ENCODE results near the gene APBA2. TPM values are rescaled to one million over a fixed set of nuclear protein-coding genes. Genes with fewer than 3 reads are reported as not detected.
"Not testable (repeated sequence)": the region's sequence is repeated elsewhere in the genome, so short reads cannot be mapped to it uniquely, and the experiment has no call there.

The APBA2 gene
- total RNA-seq, 4 donors from 2014 or later = 3.3 to 5.4 (median 4.5) TPM

- no peak for DNase-seq (ENCODE audit: low spot score in 2 of 2)
- WGBS, 2 donors = 96 to 98% methylated on average over 3 of the region's 3 CpGs
- TF ChIP-seq POLR2A (IDR thresholded peaks at IDR 0.05) (no peak), CTCF (IDR thresholded peaks at IDR 0.05) (no peak), EP300 (IDR thresholded peaks at IDR 0.05) (no peak)
Observed at GRCh38 chr15:28889346-28889745, 3.6 kb downstream of the APBA2 start.

GRCh38 chr15:28889871-28890270 is 4.1 kb downstream of the APBA2 start:
- not testable (repeated sequence) for DNase-seq (ENCODE audit: low spot score in 2 of 2); H3K9me3 ChIP-seq; H3K4me3 ChIP-seq; H3K36me3 ChIP-seq; H3K27ac ChIP-seq
- WGBS, 2 donors = 81 to 90% methylated on average over 6 of the region's 6 CpGs
- Histone ChIP-seq H3K4me1 (peaks cover 0 to 19% (median 0%) of the 10 kb centered on the region in 4 donors), H3K27me3 (peaks cover 0 to 19% of the 10 kb centered on the region in 2 donors)

More at GRCh38 chr15:28889346-28889745, 3.6 kb downstream of the APBA2 start:
- peaks cover 0 to 19% (median 0%) of the 10 kb centered on the region in 4 donors for H3K4me1 ChIP-seq
- H3K27me3 ChIP-seq = peaks cover 0 to 19% of the 10 kb centered on the region in 2 donors
- no peaks in the 10 kb centered on the region for H3K36me3 ChIP-seq
- H3K27ac ChIP-seq = no peak overlapping the region
- H3K4me3 ChIP-seq = no peak overlapping the region
- H3K9me3 ChIP-seq = no peaks in the 10 kb centered on the region

GRCh38 chr15:28890291-28890690 is 4.5 kb downstream of the APBA2 start:
- H3K36me3 ChIP-seq; H3K27ac ChIP-seq; DNase-seq (ENCODE audit: low spot score in 2 of 2); H3K4me3 ChIP-seq; H3K9me3 ChIP-seq: not testable (repeated sequence)
- 74 to 82% methylated on average over 4 of the region's 4 CpGs for WGBS, 2 donors
- peaks cover 0 to 15% of the 10 kb centered on the region in 2 donors for H3K27me3 ChIP-seq
- H3K4me1 ChIP-seq = peaks cover 0 to 17% (median 0%) of the 10 kb centered on the region in 4 donors

- Histone ChIP-seq H3K27ac (no peak overlapping the region), H3K4me3 (no peak overlapping the region), H3K27me3 (peaks cover 0 to 10% of the 10 kb centered on the region in 2 donors), H3K36me3 (no peaks in the 10 kb centered on the region), H3K4me1 (peaks cover 0 to 12% (median 0%) of the 10 kb centered on the region in 4 donors), H3K9me3 (no peaks in the 10 kb centered on the region)
- no peak for DNase-seq (ENCODE audit: low spot score in 2 of 2)
- 84 to 86% methylated on average over 15 of the region's 15 CpGs for WGBS, 2 donors
- TF ChIP-seq EP300 (IDR thresholded peaks at IDR 0.05) (no peak), CTCF (IDR thresholded peaks at IDR 0.05) (no peak)
Observed at GRCh38 chr15:28890711-28891495, 5.1 kb downstream of the APBA2 start.

- no peaks in the 10 kb centered on the region for H3K9me3 ChIP-seq
- H3K27ac ChIP-seq = no peak overlapping the region
- H3K4me3 ChIP-seq = no peak overlapping the region
- 84 to 87% methylated on average over 6 of the region's 6 CpGs for WGBS, 2 donors
- peaks cover 0 to 5% (median 0%) of the 10 kb centered on the region in 4 donors for H3K4me1 ChIP-seq
- TF ChIP-seq CTCF (IDR thresholded peaks at IDR 0.05) = no peak
- no peak for TF ChIP-seq POLR2A (IDR thresholded peaks at IDR 0.05)
- no peak for TF ChIP-seq EP300 (IDR thresholded peaks at IDR 0.05)
- no peaks in the 10 kb centered on the region for H3K36me3 ChIP-seq
- peaks cover 0 to 9% of the 10 kb centered on the region in 2 donors for H3K27me3 ChIP-seq
- DNase-seq (ENCODE audit: low spot score in 2 of 2) = no peak
Observed at GRCh38 chr15:28891588-28891987, 5.8 kb downstream of the APBA2 start.

GRCh38 chr15:28892789-28893610 is 7.2 kb downstream of the APBA2 start:
- DNase-seq (ENCODE audit: low spot score in 2 of 2) = no peak

More at GRCh38 chr15:28892789-28893610, 7.2 kb downstream of the APBA2 start:
- no peak for TF ChIP-seq EP300 (IDR thresholded peaks at IDR 0.05)
- no peak for TF ChIP-seq CTCF (IDR thresholded peaks at IDR 0.05)
- TF ChIP-seq POLR2A (IDR thresholded peaks at IDR 0.05) = no peak
- H3K27ac ChIP-seq = no peak overlapping the region
- H3K27me3 ChIP-seq = no peaks in the 10 kb centered on the region
- 49 to 53% methylated on average over 9 to 12 of the region's 12 CpGs for WGBS, 2 donors
- no peak overlapping the region for H3K4me3 ChIP-seq
- no peaks in the 10 kb centered on the region for H3K4me1 ChIP-seq
- no peaks in the 10 kb centered on the region for H3K36me3 ChIP-seq
- H3K9me3 ChIP-seq = no peaks in the 10 kb centered on the region

Data from tibial nerve (tissue), 4 donors.